MM.1S (cell line): Measurements from ENCODE around the gene PCDHA6.
A peak's percentile ranks its signal among the peaks of the same experiment; 100 is the strongest.
"Not testable (repeated sequence)": the region's sequence is repeated elsewhere in the genome, so short reads cannot be mapped to it uniquely, and the experiment has no call there.

ENCODE experiments used
- DNase-seq: peaks from one replicate; pipeline ENCODE4 v3.0.0-alpha.2; 2015
- H2AFZ ChIP-seq: fragments of 300-600 bp; sonication (generic); 2 replicates; pipeline ENCODE4 v1.6.0; 2016; ENCODE audit warnings: antibody characterized with exemption, low read length
- H3F3A ChIP-seq: fragments of 300-600 bp; sonication (generic); 2 replicates; pipeline ENCODE4 v1.6.1; 2016; ENCODE audit warnings: mild to moderate bottlenecking, antibody characterized with exemption, low read length, moderate library complexity, mixed read lengths; ENCODE audit not compliant: insufficient read depth
- H3K27ac ChIP-seq: fragments of 300-600 bp; sonication (generic); 2 replicates; pipeline ENCODE4 v1.5.1; 2016; ENCODE audit warnings: mild to moderate bottlenecking, low read length
- H3K27me3 ChIP-seq: fragments of 300-600 bp; sonication (generic); replicated peaks from 2 replicates; pipeline ENCODE4 v1.6.0; 2016; ENCODE audit warnings: low read length; ENCODE audit not compliant: insufficient read depth
- H3K36me3 ChIP-seq: fragments of 300-600 bp; sonication (generic); replicated peaks from 2 replicates; pipeline ENCODE4 v1.6.1; 2016; ENCODE audit warnings: mild to moderate bottlenecking, low read length, mixed read lengths; ENCODE audit not compliant: insufficient read depth
- H3K4me1 ChIP-seq: fragments of 300-600 bp; sonication (generic); 2 replicates; pipeline ENCODE4 v1.6.1; 2016; ENCODE audit warnings: low read length, mixed read lengths
- H3K4me2 ChIP-seq: fragments of 300-600 bp; sonication (generic); 2 replicates; pipeline ENCODE4 v1.6.0; 2016; ENCODE audit warnings: low read depth, low read length
- H3K4me3 ChIP-seq: fragments of 300-600 bp; sonication (generic); 2 replicates; pipeline ENCODE4 v1.5.1; 2016; ENCODE audit warnings: low read length, mixed read lengths
- H3K79me2 ChIP-seq: fragments of 300-600 bp; sonication (generic); 2 replicates; pipeline ENCODE4 v1.6.1; 2016; ENCODE audit warnings: mixed run types, low read length, mixed read lengths
- H3K9ac ChIP-seq: fragments of 300-600 bp; sonication (generic); 2 replicates; pipeline ENCODE4 v1.6.1; 2016; ENCODE audit warnings: low read length, mixed read lengths
- H3K9me2 ChIP-seq: fragments of 300-600 bp; sonication (generic); replicated peaks from 2 replicates; pipeline ENCODE4 v1.6.1; 2016; ENCODE audit warnings: mild to moderate bottlenecking, low read length, mixed read lengths; ENCODE audit not compliant: insufficient read depth
- H3K9me3 ChIP-seq: fragments of 300-600 bp; sonication (generic); replicated peaks from 2 replicates; pipeline ENCODE4 v1.6.1; 2016; ENCODE audit warnings: mild to moderate bottlenecking, low read length, mixed read lengths; ENCODE audit not compliant: insufficient read depth
- H4K20me1 ChIP-seq: fragments of 300-600 bp; sonication (generic); 2 replicates; pipeline ENCODE4 v1.6.1; 2016; ENCODE audit warnings: mild to moderate bottlenecking, low read length, moderate library complexity, mixed read lengths; ENCODE audit not compliant: insufficient read depth
- CTCF ChIP-seq: fragments of 300-600 bp; sonication (generic); IDR thresholded peaks from 2 replicates; pipeline ENCODE4 v1.5.1; 2016; ENCODE audit warnings: antibody characterized with exemption, low read length, mixed read lengths
- EZH2 ChIP-seq: fragments of 300-600 bp; sonication (generic); optimal IDR thresholded peaks from 2 replicates; pipeline ENCODE3; 2017; ENCODE audit warnings: low read depth, mild to moderate bottlenecking, antibody characterized with exemption, low read length, mixed read lengths
- EZH2phosphoT487 ChIP-seq: fragments of 300-600 bp; sonication (generic); IDR thresholded peaks from 2 replicates; pipeline ENCODE4 v1.6.1; 2018; ENCODE audit warnings: antibody characterized with exemption, low read length

The PCDHA6 gene

GRCh38 chr5:140835622-140836510 is 8.1 kb downstream of the PCDHA6 start:
- TF ChIP-seq EZH2: no peak
- TF ChIP-seq CTCF: no peak
- TF ChIP-seq EZH2phosphoT487: no peak
- H3K4me2 ChIP-seq: no peak overlapping the region
- no peaks in the 10 kb centered on the region for H3K79me2 ChIP-seq
- H4K20me1 ChIP-seq: no peaks in the 10 kb centered on the region
- H3F3A ChIP-seq: no peaks in the 10 kb centered on the region
- no peak overlapping the region for H3K9ac ChIP-seq
- no peaks in the 10 kb centered on the region for H3K27me3 ChIP-seq
- H3K4me1 ChIP-seq: no peaks in the 10 kb centered on the region
- no peaks in the 10 kb centered on the region for H3K9me2 ChIP-seq
- H3K27ac ChIP-seq: no peak overlapping the region
- H3K9me3 ChIP-seq: no peaks in the 10 kb centered on the region
- no peak for DNase-seq
- no peaks in the 10 kb centered on the region for H3K36me3 ChIP-seq
- no peak overlapping the region for H2AFZ ChIP-seq
- no peak overlapping the region for H3K4me3 ChIP-seq

GRCh38 chr5:140840978-140841962 is 13.5 kb downstream of the PCDHA6 start, which contains the start of gene PCDHA8:
Gene PCDHA8 (plus strand): TSS chr5:140841187. CDS start chr5:140841322, 135 bp downstream.
- H3K4me2 ChIP-seq: peak within 1 kb of the TSS; percentile 29; the same call in 1 of the 2 replicates
- H3K27me3 ChIP-seq: no peaks in the 10 kb centered on the region
- no peaks in the 10 kb centered on the region for H4K20me1 ChIP-seq
- no peak within 1 kb of the TSS for H3K4me3 ChIP-seq
- no peaks in the 10 kb centered on the region for H3K9me3 ChIP-seq
- no peaks in the 10 kb centered on the region for H3K9me2 ChIP-seq
- peak; percentile 54 for TF ChIP-seq CTCF
- TF ChIP-seq EZH2phosphoT487: no peak
- H3K9ac ChIP-seq: no peak within 1 kb of the TSS
- no peaks in the 10 kb centered on the region for H3K36me3 ChIP-seq
- H3K79me2 ChIP-seq: no peaks in the 10 kb centered on the region
- peak within 1 kb of the TSS; percentile 52 for H2AFZ ChIP-seq
- H3K4me1 ChIP-seq: no peaks in the 10 kb centered on the region
- H3F3A ChIP-seq: no peaks in the 10 kb centered on the region
- no peak within 1 kb of the TSS for H3K27ac ChIP-seq
- DNase-seq: peak; percentile 47

- Histone ChIP-seq H3K27ac (no peak overlapping the region), H3K9me2 (no peaks in the 10 kb centered on the region), H3K79me2 (no peaks in the 10 kb centered on the region), H3K9ac (no peak overlapping the region), H3K4me2 (no peak overlapping the region), H3K4me3 (no peak overlapping the region), H2AFZ (no peak overlapping the region), H3K36me3 (no peaks in the 10 kb centered on the region), H3K9me3 (no peaks in the 10 kb centered on the region), H3F3A (no peaks in the 10 kb centered on the region), H3K27me3 (no peaks in the 10 kb centered on the region), H4K20me1 (no peaks in the 10 kb centered on the region), H3K4me1 (no peaks in the 10 kb centered on the region)
- TF ChIP-seq EZH2 (no peak), EZH2phosphoT487 (no peak), CTCF (no peak)
- no peak for DNase-seq
Observed at GRCh38 chr5:140842798-140843733, 15.3 kb downstream of the PCDHA6 start.

GRCh38 chr5:140848139-140849102 is 20.7 kb downstream of the PCDHA6 start, which contains the start of gene PCDHA9:
Gene PCDHA9 (plus strand): TSS chr5:140848382. CDS start chr5:140848496, 114 bp downstream.
- not testable (repeated sequence) for H3K9me3 ChIP-seq, H3K27me3 ChIP-seq, H3K27ac ChIP-seq, H3K9ac ChIP-seq, H3K4me3 ChIP-seq, H3K36me3 ChIP-seq, H3K4me2 ChIP-seq, H3K9me2 ChIP-seq, H2AFZ ChIP-seq, H3K79me2 ChIP-seq, H3K4me1 ChIP-seq, H4K20me1 ChIP-seq, DNase-seq, H3F3A ChIP-seq
